ENCODE measurements around the gene SRI.

GRCh38 chr7:88202278-88202677 lies 17.6 kb downstream of the SRI start:
- TF ChIP-seq, protein P1, sequence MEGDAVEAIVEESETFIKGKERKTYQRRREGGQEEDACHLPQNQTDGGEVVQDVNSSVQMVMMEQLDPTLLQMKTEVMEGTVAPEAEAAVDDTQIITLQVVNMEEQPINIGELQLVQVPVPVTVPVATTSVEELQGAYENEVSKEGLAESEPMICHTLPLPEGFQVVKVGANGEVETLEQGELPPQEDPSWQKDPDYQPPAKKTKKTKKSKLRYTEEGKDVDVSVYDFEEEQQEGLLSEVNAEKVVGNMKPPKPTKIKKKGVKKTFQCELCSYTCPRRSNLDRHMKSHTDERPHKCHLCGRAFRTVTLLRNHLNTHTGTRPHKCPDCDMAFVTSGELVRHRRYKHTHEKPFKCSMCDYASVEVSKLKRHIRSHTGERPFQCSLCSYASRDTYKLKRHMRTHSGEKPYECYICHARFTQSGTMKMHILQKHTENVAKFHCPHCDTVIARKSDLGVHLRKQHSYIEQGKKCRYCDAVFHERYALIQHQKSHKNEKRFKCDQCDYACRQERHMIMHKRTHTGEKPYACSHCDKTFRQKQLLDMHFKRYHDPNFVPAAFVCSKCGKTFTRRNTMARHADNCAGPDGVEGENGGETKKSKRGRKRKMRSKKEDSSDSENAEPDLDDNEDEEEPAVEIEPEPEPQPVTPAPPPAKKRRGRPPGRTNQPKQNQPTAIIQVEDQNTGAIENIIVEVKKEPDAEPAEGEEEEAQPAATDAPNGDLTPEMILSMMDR (IDR thresholded peaks at IDR 0.05) = no peak
- TF ChIP-seq POLR2A (IDR thresholded peaks at IDR 0.05) = no peak

Data from testis (tissue), 2 donors.